Fibroblast of skin of scalp (primary cell): ENCODE measurements around the gene VSIG10L2. TPM values are rescaled to one million over a fixed set of nuclear protein-coding genes. Genes with fewer than 3 reads are reported as not detected.
"Not testable (repeated sequence)": the region's sequence is repeated elsewhere in the genome, so short reads cannot be mapped to it uniquely, and the experiment has no call there.

Source experiments
- DNase-seq: peaks from one replicate; pipeline ENCODE4 v3.0.0-alpha.2; 2013
- polyA plus RNA-seq, 2 experiments: library from polyadenylated mRNA; unstranded; fragments of 120-200 nt; gene quantifications; one replicate each; pipeline ENCODE4 v1.2.1, GENCODE V29; 2013; ENCODE audit not compliant: insufficient read length in 2 of 2

VSIG10L2 gene
- not detected for polyA plus RNA-seq (2013, experiment 1 of 2; ENCODE audit: insufficient read length)
- not detected for polyA plus RNA-seq (2013, experiment 2 of 2; ENCODE audit: insufficient read length)

DNA sequence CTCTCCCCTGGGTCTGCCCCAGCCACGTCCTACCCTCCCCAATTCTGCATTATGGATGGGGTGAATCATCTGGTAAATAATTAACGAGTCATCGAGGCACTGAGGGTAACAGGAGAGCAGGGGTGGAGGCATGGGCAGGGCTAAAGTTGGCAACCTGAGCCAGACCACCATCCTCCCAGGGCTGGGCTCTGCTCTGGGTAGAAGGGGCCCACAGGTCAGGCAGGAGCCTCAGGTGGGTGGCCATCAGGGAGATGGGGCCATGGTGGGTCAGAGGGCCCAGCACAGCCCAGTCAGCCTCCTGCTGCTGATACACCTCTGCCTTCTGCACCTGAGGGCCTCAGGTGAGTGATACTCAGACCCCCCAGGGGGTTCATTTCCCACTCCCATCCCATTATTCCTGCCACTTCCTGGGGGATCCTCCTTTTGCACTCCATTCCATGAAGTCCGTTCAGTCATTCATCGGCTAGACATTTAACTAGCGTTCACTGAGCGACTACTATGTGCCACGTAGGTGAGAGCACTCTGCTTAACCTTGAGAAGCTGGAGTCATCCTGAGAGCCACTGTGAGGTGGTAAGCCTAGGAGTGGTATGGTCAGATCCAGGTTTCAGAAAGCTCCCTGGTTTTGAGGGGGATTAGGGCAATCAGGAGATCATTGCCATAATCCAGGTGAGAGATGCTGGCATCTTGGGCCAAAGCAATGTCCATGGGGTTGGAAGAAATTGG, at the start of gene VSIG10L2:
Gene VSIG10L2 (plus strand): TSS at position 248 of the 724 bp plus-strand sequence. CDS start 12 bp downstream, at position 260.
- no peak for DNase-seq

DNA sequence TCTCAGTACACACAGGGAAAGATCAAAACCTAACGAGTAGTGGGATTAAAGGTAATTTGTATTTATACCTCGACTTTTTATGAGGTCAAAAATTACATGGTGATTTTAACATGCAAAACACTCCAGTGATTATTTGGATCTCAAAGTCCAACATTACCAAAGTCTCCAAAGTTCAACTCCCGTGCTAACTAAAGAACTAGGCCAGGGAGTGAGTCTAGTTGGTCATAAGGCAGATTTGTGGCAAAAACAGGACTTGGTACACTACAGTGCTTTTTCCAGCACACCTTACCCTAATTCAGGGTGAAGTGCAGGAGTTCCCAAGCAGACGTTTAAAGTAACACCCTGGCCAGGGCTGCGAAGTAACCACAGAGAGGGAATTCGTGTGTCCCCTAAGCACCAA, 44.0 kb upstream of the VSIG10L2 start:
- no peak for DNase-seq

DNA sequence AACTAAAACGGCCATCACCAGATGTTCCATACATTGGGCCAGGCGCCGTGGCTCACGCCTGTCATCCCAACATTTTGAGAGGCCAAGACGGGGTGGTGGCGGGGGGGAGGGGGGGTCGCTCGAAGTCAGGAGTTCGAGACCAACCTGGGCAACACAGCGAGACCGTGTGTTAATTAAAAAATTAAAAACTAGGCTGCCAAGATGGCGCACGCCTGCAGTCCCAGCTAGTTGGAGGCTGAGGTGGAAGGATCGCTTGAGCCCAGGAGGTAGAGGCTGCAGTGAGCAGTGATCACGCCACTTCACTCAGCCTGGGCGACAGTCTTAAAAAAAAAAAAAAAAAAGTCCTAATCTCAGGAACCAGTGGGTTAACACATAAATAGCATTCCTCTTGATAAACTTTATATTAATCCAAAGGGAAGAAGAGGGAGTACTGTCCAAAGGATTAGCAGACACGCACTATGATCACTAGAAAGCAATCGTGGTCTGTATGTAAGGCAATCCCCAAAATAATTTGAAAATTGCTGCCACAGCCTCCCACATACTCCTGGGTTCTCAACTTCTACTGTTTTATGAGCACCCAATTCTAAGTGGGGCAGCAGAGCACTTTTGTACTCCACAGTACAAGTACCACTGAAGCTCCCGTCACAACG, 43.4 kb upstream of the VSIG10L2 start:
- DNase-seq = no peak

- DNase-seq = peak; percentile 82
Observed at GRCh38 chr11:125902927-125903710, 42.7 kb upstream of the VSIG10L2 start, which contains the start of gene PUS3. Gene PUS3, minus strand, starts transcription at chr11:125903206. Its CDS starts 6,922 bp downstream, at chr11:125896284.

DNA sequence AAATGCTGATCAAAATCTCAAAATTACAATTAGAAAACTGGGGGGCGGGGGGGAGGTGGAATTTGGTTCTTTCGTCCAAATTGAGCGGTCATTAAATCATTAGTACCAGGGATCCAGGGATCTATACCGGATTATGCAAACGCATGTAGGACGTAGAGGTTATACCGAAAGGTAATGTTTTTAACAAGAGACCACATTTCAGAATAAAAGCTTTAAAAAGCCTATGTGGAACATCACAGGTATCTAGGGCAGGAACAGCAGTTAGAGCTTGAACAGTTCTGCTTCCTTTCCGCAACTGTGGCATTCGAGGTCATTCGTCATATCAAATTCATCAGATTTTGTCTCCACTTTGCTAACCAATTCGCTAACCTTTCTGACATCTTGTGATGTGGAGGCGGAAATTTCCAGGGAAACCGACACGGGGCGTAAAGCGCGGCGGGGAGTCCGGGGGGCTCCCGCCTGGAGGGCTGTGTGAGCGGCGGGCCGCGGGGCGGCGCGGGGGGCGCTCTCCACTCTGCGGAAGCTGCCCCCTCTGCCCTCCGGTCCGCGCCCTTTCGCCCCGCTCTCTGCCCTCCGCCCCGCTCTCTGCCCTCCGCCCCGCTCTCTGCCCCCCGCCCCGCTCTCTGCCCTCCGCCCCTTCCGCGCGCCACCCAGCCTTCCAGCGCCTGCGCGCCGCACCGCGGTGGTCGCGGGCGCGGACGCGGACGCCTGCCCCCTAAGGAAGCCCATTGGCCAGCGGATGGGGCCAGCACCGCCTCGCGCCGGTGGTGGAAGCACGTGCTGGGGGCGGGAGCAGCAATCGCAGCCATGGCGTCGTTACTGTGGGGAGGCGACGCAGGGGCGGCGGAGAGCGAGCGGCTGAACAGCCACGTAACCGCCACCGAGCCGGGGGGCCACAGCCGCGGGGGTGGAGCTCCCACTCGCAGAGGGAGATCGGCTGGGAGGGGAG, 41.9 kb upstream of the VSIG10L2 start, which contains the start of gene DDX25:
Gene DDX25 (plus strand): TSS at position 798 of the 949 bp plus-strand sequence. CDS start 10 bp downstream, at position 808.
- DNase-seq = no peak

DNA sequence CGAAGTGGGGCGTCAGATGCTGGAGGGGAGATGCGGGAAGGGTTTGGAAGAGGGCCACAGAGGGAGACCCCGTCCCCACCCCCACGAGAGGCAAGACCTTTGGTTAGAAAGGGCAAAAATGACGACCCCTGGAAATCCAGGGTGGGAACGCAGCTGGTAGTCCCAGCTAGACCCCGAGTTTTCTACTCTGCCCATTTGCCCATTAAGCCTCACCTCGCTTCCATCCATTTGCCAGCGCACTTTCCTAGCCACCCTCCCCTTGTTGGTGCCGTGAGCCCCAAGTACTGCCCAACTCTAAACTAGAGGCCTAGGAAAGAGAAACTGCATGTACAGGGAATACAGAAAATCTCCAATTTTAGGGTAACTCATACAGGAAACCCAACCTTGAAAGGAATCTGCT, 41.2 kb upstream of the VSIG10L2 start:
- DNase-seq = no peak

- DNase-seq = no peak
Observed at GRCh38 chr11:125910226-125910849, 35.5 kb upstream of the VSIG10L2 start.

DNA sequence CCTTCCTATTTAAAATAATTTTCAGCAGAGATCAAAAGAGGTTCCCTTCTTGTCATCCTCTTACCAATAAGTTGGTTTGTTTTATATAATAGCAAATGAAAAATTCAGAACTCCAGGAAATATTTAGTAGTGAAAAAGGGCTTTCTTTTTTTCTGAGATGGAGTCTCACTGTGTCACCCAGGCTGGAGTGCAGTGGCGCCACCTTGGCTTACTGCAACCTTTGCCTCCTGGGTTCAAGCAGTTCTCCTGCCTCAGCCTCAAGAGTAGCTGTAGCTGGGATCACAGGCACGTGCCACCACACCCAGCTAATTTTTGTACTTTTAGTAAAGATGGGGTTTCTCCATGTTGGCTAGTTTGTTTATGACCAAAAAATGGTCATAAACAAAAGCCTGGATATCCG, 31.2 kb upstream of the VSIG10L2 start:
- DNase-seq = not testable (repeated sequence)

DNA sequence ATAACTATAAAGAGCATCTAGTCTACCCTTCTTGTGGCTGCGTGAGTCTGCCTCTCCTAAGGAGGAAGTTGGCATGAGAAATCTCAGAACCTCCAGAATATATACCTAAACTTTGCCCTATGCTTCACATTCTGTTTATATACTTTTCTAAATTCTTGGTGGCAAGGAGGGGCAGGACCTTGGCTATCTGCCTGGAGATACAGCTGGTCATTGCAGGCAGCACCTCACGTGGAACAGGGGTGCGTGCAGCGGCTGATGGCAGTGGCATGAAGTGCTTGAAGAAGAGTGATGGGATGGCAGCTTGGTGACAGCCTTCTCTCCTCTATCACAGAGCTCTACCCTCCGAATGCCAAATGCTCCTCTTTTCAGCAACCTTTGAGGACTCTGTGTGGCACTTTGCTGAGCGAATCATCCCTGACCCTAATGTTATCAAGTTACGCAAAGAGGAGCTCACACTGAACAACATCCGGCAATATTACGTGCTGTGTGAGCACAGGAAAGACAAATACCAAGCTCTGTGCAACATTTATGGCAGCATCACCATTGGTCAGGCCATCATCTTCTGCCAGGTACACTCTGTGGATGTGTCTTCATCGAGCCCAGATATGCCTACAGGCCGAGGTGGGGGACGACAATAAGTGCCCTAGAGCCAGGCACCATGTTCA, 29.0 kb upstream of the VSIG10L2 start:
- DNase-seq = no peak

DNA sequence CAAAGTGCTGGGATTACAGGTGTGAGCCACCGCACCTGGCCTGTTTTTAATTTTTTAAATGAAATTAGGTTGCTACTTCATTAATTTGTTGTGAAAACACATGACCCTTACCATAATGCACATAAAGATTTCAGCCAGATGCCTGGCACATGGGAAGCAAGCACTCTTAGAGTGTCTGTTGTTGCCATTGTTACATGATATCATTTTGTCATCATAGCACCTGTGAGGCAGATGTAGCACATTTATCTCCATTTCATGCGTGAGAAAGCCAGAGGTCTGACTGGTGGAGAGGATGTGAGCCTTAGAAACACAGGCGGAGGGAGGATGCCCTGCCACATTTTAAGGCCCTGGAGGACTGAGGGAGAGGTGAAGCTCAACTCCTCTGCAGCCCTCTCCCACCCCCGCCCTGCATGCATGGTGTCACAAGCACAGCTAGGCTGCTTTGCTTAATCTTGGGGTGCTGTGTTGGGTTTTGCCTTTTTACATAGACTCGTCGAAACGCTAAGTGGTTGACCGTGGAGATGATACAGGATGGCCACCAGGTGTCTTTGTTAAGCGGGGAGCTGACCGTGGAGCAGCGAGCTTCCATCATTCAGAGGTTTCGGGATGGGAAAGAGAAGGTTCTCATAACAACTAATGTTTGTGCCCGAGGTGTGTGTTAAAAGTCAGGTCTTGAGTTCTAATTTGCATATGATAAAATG, 27.6 kb upstream of the VSIG10L2 start:
- DNase-seq = no peak

DNA sequence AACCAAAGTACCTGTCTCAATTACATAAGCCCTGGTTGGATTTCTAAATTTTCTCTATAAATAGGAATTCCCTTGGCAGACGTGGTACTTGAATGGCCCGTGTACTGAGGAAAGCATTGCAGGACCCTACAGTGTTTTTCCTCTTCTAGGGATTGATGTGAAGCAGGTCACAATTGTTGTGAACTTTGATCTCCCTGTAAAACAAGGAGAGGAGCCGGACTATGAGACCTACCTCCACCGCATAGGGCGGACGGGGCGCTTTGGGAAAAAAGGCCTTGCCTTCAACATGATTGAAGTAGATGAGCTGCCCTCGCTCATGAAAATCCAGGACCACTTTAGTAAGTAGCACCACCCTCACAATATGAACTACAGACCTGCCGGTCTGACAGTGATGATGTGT, 24.8 kb upstream of the VSIG10L2 start:
- no peak for DNase-seq

- no peak for DNase-seq
Observed at GRCh38 chr11:125922156-125922555, 23.7 kb upstream of the VSIG10L2 start.

DNA sequence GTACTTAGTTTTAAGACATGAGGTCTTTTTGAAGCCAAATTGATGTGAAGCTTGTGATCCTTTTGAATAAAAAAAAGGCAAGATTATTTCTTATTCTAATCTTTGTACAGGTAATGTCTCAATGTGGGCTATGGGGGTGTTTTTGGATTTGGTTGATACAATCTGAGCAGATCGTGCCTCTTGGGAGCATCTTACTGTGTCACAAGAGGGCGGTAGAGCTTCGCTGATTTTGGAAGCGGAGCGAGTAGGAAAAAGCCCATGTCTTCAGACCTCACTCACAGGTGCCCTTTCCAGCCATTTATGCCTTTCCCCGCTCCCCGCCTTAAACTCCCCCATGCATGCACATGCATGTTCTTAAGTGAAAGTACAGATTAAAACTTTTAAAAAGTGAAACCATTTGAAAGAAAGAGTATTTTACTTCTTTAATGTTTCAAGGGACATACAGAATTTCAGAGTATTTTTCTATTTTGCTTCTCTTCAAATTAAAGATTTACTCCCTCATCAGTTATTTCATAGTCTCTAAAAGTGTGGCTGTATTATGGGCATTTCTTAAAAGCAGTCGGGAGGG, 22.7 kb upstream of the VSIG10L2 start:
- peak; percentile 71 for DNase-seq

DNA sequence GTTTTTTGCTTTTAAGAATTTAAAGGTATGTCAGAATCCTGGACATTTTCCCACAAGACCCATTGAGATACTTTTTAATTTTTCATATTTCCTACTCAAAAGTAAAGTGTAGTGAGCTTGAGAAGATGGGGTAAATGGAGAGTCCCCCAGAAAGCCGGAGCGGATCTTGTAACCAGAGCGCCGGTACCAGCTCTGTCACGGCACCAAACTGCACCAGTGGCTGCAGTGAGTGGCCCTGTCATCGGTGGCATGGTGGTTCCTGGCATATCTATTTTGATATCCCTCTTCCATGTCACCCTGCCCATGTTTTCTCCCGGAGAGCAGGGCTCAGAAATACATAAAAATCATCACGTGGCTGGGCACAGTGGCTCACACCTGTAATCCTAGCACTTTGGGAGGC, 22.2 kb upstream of the VSIG10L2 start:
- no peak for DNase-seq

- no peak for DNase-seq
Observed at GRCh38 chr11:125924384-125925007, 21.3 kb upstream of the VSIG10L2 start.

DNA sequence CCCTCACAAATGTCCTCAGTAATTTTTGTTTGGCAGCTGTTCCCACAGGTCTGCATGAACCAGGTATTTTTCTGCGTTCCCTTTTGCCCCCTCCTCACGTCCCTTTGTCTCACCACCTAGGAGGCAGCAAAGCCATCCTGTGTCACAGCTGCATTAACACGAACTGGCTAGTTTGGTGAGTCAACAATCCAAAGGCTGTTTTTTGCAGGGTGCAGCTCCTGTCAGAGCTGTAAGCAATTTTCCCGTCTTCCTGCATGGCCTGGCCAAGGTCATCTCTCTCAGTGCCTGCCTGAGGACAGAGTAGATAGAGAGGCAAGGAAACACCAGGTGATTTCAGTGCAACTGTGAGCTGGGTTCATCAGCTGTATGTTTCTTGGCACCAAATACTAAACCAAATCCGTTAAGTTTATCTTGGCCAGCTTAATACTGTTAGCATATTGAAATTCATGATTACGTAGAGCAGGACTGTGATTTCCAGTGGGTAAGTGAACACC, 20.6 kb upstream of the VSIG10L2 start:
- no peak for DNase-seq

DNA sequence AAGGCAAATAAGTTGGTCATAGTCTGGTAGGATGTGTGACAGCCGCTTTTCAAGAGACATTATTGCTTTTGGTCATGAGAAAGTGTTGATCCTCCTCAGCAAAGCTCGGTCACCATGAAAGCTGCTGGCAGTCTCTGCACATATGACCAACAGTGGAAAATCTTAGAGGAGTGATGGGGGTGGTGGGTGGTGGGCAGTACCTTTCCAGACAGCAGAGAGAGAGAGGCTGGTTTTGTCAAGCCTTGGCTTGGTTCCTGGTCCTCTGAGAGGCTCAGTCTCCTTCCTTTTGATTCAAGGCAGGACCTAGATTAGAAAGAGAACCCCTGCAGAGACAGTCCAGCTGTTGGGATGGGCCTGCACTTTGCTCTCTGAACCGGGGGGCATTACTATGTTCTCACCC, 20.0 kb upstream of the VSIG10L2 start:
- DNase-seq = no peak

DNA sequence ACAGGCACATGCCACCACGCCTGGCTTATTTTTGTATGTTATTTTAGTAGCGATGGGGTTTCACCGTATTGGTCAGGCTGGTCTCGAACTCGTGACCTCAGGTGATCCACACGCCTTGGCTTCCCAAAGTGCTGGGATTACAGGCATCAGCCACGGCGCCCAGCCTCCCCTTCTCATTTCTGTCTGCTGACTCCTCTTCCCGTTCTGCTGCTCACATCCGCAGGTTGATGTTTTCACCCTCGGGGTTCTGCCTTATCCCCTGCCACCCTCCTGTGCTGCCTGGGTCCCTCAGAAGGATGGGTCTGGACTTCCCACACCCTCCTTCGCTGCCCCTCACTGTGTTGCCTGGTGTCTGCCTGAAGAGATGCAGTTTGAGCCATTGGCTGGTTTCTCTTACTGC, 19.2 kb upstream of the VSIG10L2 start:
- no peak for DNase-seq

GRCh38 chr11:125929445-125930075, 16.3 kb upstream of the VSIG10L2 start:
- no peak for DNase-seq
